GM21526 (cell line): Measurements from ENCODE around the gene SLX4.
"Not testable (repeated sequence)": the region's sequence is repeated elsewhere in the genome, so short reads cannot be mapped to it uniquely, and the experiment has no call there.

Source experiments
- ATAC-seq: cut with Tn5 transposase; IDR thresholded peaks from one replicate; pipeline ENCODE4 v1.9.1; 2021; ENCODE audit warnings: moderate library complexity; ENCODE audit not compliant: unreplicated experiment, low FRiP score

The SLX4 gene

DNA sequence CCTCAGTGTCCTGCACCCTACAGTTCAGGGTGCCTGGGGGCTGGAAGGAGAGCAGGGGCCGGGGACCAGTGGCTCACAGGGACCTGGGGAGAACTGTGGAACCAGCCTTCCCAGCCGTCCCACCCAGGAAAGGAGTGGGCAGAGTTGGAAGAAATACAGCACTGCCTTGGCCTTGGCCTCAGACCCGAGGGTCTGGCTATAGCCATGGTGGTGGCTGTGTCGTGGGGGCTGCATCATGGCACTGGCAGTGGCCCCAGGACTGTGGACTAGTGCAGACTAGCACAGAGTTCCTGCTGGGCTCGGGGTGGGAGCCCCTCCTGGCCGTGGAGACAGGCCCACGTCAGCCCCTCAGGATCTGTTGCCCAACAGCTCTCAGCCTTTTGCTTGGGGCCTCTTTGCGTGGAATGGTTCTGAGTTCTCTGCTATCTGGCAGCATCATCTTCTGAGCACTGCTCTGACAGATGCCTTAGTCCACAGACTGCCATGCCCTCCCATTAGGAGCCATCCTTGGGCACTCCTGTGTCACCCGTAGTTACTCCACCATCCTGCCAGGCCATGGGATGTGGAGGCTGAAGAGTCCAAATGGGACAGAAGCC is 30.5 kb upstream of the SLX4 start:
- ATAC-seq: no peak

DNA sequence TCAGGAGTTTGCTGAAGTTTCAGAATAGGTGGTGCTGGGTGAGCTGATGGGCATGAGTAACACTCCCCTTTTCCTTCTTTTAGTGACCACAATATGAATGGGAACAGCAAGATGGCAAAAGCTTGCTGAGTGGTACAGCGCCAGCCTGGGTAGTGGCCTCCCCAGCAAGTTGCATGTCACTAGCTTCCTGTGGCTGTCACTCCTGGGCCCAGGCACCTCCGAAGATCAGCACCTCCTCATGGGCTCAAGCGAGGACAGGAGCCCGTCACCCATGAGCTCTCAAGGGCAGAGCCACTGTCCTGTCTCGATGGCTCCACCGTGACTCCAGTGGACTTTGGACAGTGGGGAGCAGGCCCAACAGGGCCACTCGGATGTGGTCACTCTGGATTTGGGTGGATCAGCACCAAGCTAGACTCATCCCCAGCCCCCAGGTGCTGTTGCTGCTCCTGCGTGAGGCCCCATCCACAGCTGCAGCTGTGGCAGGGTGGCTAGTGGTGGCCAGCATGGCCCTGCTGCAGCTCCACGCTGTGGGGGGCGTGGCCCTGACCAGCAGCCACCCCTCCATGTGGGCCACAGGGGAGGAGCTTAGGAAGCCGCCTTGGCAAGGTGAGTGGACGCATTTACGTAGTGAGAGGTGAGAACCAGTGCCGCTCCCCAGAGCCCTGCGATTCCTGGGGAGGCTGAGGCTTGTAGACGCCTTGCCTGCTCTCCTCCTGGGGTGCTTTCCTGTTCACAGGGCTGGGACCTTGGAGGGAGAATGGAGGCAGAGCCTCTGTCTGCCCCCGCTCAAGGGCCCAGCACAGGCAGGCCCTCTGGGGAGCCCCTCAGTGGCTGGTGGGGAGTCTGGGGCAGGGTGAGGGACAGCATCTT is 29.5 kb upstream of the SLX4 start:
- ATAC-seq: no peak

DNA sequence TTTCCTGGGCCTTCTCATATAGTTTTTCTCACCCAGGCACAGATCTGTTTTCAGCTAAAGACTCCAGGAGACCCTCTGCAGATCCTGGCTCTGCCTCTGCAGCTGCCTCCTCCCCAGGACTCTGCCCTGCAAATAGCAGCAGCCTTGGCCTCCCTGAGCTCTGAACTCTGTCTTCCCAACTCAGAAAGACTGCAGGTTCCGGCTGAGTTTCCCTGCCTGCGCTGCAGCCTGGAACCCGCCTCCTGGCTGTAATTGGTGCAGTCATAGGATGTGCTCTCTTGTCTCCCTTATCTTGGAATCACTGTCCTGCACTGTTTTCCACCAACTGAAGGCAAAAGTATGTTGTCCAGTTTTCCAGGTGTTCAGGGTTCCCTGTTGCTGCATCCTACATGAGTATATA is 28.8 kb upstream of the SLX4 start:
- no peak for ATAC-seq

DNA sequence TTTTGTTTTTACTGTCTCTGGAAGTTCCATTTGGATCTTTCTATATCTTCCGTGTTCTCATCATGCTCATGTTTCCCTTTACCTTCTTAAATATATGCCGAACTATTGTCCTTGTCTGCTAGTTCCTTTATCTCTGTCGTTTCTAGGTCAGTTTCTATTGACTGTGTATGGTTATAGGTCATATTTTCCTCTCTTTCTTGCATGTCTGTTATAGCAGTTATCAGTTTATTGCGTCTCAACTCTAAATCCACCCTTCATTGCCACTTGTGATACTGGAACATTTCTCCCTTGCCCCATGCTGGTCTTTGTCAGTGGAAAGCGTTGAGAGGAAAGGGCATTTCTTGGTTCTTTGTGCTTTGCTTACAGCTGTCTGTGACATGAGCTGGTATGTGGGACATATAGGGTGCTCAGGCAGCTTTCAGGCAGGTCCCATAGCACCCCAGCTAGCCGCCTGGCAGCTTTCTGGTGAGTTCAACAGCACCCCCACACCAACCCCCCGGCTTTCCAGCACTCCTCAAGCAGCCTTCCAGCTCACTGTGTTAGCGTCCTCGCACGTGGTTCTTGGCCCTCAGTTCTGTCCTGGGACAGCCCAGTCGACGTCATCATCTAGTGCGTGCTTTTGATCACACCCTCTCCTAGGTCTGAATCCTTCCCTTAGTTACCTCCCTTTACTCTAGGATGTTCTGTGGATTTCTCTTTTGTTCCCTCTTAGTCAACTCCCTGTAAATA is 27.7 kb upstream of the SLX4 start:
- no peak for ATAC-seq

DNA sequence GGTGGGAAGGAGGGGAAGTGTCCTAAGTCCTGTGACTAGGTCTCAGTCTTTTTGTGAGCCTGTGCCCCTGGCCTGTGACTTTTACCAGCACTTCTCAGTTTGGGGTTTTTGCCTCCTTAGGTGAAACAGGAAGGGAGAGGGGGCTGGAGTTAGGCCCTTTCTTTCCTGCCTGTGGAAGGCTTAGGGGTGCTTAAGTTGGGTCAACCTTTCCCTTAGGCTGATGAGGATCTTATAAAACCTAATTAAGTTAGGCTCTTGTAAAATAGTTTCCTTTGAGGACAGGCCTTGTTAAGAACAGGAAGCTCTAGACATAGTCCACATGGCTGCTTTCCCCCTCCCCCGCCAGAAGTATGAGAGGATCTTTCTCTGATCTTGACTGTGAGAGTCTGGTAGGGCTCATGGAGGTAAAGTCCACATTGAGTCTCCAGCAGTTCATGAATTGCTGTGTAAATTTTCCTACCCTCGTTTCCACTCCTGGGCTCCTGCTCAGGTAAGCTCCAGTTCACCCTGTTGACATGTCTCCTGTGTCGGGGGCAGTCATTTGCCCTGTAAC is 26.0 kb upstream of the SLX4 start:
- ATAC-seq: no peak

DNA sequence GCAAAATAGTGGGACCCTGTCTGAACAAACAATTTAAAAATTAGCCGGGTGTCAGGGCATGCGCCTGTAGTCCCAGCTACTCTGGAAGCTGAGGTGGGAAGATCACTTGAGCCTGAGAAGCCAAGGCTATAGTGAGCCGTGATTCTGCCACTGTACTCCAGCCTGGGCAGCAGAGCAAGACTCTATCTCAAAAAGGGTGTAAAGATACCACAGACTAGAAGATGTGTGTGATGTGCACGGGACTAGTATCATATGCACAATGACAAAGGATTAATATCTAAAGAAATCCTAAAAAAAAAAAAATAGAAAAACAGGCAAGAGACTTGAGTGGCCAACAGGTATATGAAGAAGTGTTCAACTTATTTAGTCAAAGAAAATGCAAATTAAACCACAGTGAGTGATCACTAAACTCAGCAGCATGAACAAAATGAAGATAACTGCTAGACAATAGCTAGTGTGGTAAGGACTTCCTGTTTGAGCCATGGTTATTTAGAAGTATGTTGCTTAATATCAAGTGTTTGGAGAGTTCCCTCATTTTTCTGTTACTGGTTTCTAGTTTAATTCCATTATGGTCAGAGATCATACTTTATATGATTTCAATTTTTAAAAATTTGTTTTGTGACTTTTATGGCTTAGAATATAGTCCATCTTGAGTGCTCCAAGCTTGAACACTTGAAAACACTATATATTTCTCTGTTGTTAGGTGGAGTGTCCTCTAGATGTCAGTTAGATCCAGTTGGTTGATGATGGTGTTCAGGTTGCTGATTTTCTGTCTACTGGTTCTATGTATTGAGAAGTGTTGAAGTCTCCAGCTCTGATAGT is 14.7 kb upstream of the SLX4 start:
- ATAC-seq: no peak

DNA sequence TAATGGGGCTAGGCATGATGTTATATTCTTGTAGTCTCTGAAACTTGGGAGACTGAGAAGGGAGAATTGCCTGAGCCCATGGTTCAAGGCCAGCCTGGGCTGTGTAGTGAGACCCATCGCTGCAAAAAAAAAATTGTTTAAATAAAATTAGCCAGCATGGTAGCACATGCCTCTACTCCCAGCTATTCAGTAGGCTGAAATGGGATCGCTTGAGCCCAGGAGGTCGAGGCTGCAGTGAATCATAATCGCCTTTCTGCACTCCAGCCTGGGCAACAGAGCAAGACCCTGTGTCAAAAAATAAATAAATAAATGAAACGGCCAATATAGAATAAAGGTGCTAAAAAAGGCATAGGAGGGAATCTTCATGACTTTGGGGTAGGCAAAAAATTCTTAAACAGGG is 13.9 kb upstream of the SLX4 start:
- ATAC-seq: no peak

DNA sequence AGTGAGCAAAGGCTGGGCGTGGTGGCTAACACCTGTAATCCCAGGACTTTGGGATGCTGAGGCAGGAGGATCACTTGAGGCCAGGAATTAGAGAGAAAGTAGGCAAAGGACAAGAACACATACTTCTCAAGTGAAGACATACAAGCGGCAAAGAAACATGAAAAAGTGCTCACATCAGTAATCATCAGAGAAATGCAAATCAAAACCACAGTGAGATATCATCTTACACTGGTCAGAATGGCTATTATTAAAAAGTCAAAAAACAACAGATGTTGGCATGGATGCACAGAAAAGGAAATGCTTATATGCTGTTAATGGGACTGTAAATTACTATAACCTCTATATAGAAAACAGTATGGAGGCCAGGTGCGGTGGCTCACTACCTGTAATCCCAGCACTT is 12.2 kb upstream of the SLX4 start:
- ATAC-seq: no peak

DNA sequence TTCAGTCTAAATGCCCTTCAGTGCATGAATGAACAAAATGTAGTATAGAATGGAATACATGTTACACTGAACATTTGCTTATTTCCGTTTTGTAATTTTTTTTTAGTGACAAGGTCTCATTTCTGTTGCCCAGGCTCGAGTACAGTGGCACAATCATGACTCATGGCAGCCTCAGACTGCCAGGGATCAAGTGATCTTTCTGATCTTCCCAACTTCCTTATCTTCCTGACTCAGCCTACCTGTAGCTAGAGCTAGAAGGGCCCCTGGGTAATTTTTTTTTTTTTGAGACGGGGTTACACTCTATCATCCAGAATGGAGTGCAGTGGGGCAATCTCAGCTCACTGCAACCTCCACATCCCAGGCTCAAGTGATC is 7.3 kb upstream of the SLX4 start:
- ATAC-seq: no peak

DNA sequence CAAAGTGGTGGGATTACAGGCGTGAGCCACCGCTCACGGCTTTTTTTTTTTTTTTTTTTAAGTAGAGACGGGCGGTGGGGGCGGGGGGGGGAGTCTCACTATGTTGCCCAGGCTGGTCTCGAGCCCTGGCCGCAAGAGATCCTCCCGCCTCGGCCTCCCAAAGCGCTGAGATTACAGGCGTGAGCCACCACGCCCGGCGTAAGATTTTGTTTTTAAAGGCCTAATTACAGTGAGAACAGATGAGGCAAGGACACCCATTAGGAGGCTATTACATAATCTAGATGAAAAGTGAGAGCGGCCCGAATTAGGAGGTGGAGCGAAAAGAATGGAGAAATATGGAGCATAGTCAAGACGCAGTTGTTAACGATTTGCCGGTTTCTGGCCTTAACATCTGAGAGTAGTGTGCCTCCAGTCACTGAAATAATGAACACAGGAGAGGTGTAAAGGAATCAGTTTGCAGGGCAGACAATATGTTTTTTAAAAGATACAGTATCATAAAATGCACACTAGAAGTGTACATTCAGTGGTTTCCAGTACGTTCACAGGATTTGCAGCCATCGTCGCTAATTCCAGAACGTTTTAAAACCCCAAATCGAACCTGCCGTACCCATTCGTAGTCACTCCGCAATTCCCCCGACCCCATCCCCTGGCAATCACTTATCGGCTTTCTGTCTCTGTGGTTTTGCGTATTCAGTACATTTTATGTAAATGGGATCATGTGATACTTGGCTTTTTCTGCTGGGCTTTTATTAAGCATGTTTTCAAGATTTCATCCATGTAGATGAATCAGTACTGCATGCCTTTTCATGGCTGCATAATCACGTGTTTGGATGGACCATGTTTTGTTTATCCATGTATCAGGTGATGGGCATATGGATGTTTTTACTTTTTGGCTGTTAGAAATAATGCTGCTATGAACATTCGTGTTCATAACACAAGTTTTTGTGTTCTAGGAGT is 1.4 kb upstream of the SLX4 start:
- no peak for ATAC-seq

DNA sequence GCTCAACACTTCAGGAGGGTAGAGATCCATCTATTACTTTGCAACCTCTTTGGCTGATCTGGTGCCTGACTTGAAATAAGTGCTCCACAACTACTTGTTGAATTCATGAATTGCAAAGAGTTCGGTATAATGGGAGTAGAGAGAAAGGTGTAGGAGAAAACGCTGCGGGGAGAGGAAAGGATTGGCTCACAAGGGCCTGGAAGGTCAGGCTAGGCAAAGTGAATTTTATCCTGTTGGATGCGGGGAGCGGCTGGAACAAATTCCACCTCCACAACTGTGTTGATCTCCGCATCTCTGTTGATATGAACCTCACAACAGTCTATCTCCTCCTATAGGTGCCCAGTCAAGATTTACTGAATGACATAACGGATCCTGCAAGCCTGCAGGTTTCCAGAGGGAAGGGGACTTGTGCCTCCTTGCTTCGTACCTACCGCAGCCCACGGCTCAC is 684 bp downstream of the SLX4 start:
- no peak for ATAC-seq

DNA sequence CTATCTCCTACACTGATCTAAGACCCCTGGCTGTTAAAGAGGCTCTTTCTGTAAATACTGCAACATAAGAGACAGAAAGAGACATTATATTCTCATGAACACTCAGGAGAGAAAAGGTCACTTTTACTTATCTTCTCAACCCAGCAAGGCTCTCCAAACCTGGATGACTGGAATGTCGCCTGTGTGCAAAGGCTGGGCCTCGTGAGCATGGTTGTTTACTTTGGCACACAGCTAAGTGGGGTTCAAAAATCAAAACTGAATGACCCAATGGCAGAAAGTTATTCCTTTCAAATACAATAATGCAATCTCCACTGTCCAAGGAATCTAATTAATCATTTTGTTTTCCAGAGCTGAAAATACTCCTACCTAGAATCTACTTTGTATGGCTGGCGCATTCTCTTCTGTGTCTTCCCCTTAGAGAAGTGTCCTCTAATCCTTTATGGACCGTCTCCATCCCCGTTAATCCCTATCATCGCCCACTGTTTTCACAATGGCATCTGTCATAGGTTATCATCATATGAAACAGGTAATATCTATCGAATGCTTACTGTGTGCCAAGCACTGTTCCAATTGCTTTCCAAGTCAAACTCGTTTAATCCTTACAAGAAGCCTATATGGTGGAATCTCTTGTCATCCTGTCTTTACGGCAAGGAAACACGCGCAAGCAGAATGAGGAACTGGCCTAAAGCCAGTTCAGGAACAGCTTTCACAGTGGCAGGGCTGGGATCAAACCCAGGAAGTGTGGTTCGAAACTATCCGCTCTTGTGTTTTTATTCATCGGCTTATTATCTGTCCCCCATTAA is 1.3 kb downstream of the SLX4 start:
- no peak for ATAC-seq

DNA sequence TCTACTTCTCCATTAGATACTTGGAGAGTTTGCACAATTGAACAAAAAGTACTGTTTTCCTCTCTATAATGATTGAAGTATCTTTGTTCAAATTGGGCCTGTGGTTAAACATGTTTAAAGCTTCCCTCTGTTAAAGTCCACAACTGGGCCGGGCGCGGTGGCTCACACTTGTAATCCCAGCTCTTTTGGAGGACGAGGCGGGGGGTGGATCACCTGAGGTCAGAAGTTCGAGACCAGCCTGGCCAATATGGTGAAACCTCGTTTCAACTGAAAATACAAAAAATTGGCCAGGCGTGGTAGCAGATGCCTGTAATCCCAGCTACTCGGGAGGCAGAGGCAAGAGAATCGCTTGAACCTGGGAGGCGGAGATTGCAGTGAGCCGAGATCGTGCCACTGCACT is 2.4 kb downstream of the SLX4 start:
- ATAC-seq: not testable (repeated sequence)

DNA sequence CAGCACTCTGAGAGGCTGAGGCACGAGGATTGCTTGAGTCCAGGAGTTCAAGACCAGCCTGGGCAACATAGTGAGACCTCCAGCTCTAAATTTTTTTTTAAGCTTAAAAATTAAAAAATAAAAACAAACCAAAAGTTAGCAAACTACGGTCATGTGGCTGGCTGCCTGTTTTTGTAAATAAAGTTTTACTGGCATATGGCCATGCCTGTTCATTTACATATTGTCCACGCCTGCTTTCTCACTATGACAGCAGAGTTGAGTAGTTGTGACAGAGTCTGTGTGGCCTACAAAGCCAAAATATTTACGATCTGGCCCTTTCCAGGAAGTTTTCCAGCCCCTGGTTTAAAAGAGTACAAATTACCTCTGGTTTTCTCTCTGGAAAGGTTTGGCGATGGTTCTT is 3.3 kb downstream of the SLX4 start:
- ATAC-seq: no peak

DNA sequence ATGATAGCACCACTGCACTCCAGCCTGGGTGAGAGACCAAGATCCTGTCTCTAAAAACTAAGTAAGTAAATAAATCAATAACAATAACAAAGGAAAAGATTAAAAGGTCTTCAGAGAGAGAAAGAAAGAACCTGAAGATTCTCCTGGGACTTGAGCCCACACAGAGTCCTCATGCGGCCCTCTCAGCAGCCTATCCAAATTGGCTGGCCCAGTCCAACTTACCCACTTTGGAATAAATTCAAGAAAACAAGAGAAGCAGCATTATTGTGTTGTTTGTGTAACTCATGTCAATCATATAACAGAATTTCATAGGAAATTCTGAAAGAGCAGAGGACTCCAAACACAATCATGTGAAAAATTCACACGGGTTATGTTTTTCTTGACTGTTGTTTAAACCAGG is 3.8 kb downstream of the SLX4 start:
- no peak for ATAC-seq

DNA sequence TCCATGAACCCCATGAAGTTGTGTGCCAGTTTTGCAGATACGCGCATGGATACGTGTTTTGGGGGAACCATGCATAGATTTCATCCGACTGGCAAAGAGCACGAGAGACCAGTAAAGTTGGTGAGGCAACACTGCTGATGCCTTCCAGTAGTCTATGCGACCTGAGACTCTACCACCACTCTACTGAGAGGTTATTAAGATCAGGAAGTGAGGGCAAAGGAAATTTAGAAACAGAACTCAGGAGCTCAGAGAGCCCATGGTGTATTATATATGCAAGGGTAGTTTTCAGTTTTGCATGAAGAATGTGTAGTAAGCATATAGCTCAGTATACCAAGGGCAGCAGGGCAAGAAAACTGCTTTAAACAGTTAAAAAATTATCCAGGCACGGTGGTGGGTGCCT is 4.2 kb downstream of the SLX4 start:
- ATAC-seq: no peak

DNA sequence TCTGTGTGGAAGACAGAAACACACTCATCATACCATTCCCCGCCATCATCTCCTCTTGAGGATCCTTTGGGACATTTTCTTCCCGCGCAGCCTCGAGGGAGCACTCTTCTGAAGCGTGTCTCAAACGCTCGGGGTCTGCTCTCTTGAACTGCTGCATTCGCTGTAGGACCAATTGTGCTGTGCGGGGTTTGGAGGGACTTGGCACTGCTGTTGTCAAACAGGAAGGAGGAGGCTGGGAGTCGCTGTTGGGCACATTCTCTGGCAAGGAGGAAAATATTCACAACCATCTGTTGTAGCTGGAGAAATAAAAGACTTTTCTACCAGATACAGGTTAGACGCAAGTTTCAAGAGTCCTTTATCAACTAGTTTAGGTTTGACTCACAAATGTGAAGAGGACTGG is 5.0 kb downstream of the SLX4 start:
- ATAC-seq: no peak

DNA sequence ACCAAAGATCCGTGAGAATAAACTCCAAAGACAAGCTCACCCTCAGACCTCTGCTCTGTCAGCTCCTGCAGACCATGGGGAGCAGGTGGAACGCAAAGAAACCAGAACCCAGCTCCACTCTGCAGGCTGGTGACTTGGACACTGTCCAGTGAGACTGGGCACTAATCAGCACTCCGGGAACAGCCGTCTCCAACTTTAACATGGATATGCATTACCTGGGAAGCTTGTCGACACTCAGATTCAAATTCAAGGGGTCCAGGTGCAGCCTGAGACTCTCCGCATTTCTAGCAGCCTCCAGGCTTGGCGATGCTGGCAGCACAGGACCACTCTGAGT is 9.1 kb downstream of the SLX4 start:
- no peak for ATAC-seq
